Activated CD8-positive, alpha-beta T cell treated with anti-CD3 and anti-CD28 coated beads for 36 hours (primary cell): ENCODE results near the gene KRTAP5-6. TPM values are rescaled to one million over a fixed set of nuclear protein-coding genes. Genes with fewer than 3 reads are reported as not detected.
A peak's percentile ranks its signal among the peaks of the same experiment; 100 is the strongest.

Source experiments
- ATAC-seq: fragments of 200-7000 bp; cut with Tn5 transposase; one replicate; pipeline ENCODE4 v1.10.0; 2021; ENCODE audit warnings: mild to moderate bottlenecking, moderate library complexity
- CTCF ChIA-PET: fragments of 350-600 bp; sonication (Branson Sonifier 250); formaldehyde crosslinking; loops from one replicate; lab custom pipeline; 2021; ENCODE audit warnings: antibody characterized with exemption; lab: Charles Lee
- POLR2A ChIA-PET: fragments of 350-600 bp; sonication (Branson Sonifier 250); formaldehyde crosslinking; loops from one replicate; lab custom pipeline; 2021; ENCODE audit warnings: antibody characterized with exemption; lab: Charles Lee
- DNase-seq: peaks from one replicate; pipeline ENCODE4 v3.0.0-alpha.2; 2020
- H3K27ac Mint-ChIP-seq: one replicate; pipeline ENCODE4 v1.8.0; 2021; ENCODE audit warnings: mild to moderate bottlenecking, mixed read lengths
- H3K27me3 Mint-ChIP-seq: one replicate; pipeline ENCODE4 v1.8.0; 2021; ENCODE audit warnings: mixed read lengths
- H3K36me3 Mint-ChIP-seq: one replicate; pipeline ENCODE4 v1.8.0; 2021; ENCODE audit warnings: low read depth, mixed read lengths
- H3K4me1 Mint-ChIP-seq: one replicate; pipeline ENCODE4 v1.8.0; 2021; ENCODE audit warnings: low read depth, mixed read lengths
- H3K4me3 Mint-ChIP-seq: one replicate; pipeline ENCODE4 v1.8.0; 2021; ENCODE audit warnings: mild to moderate bottlenecking, moderate library complexity, mixed read lengths
- H3K9me3 Mint-ChIP-seq: one replicate; pipeline ENCODE4 v1.8.0; 2021; ENCODE audit warnings: mixed read lengths
- intact Hi-C: fragments of 100-400 bp; cut with micrococcal nuclease; formaldehyde crosslinking; loops from one replicate; pipeline ENCODE4 v1.10.0; 2022
- total RNA-seq, 2 experiments: library from RNA; stranded (reverse); gene quantifications; one replicate each; pipeline ENCODE4 v1.2.3, GENCODE V29; 2021
- TF ChIP-seq, protein P1 (sequence below): fragments of 200-600 bp; IDR thresholded peaks from one replicate; pipeline ENCODE4 v1.8.0; 2022; ENCODE audit warnings: antibody characterized with exemption, mild to moderate bottlenecking

KRTAP5-6 gene
- total RNA-seq, 2 experiments from 2014 or later: not detected

DNA sequence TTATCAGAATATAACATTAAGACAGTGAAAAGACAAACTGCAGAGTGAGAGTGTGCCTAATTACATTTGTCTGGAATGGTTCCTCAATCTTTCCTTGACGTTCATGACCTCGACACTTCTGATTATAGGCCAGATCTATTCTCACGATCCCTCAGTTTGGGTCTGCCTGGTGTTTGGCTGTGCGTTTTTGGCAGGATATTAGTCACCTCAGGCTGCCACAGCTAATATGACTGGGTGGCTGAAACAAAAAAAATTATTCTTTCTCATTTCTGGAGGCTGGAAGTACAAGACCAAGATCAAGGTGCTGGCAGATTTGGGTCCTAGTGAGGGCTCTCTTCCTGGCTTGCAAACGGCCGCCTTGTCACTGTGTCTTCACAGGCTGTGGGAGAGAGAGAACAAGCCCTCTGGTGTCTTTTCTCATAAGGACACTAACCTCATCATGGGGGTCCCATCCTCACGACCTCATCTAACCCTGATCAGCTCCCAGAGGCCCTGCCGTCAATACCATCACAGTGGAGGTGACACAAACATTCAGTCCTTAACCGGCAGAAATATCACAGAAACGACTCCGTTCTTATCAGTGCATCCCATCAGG, 30.2 kb downstream of the KRTAP5-6 start:
- Mint-ChIP-seq H3K27me3 (peaks cover 4% of the 10 kb centered on the region), H3K4me1 (peaks cover 48% of the 10 kb centered on the region), H3K9me3 (peaks cover 5% of the 10 kb centered on the region), H3K27ac (peak overlapping the region; percentile 65), H3K4me3 (no peak overlapping the region), H3K36me3 (no peaks in the 10 kb centered on the region)
- DNase-seq (peak; percentile 45), ATAC-seq (peak; percentile 59)
- ChIA-PET CTCF (interaction anchor here (0.9 to 2.1 kb wide), 3 partner anchors 57 to 106 kb away, joined by 3 to 4 read pairs (median 3); no protein-coding TSS in a partner anchor), POLR2A (interaction anchor here (0.5 to 0.8 kb wide), 2 partner anchors 83 to 666 kb away, joined by 3 read pairs; no protein-coding TSS in a partner anchor)
- intact Hi-C loops: no loop called here
- TF ChIP-seq, protein P1, sequence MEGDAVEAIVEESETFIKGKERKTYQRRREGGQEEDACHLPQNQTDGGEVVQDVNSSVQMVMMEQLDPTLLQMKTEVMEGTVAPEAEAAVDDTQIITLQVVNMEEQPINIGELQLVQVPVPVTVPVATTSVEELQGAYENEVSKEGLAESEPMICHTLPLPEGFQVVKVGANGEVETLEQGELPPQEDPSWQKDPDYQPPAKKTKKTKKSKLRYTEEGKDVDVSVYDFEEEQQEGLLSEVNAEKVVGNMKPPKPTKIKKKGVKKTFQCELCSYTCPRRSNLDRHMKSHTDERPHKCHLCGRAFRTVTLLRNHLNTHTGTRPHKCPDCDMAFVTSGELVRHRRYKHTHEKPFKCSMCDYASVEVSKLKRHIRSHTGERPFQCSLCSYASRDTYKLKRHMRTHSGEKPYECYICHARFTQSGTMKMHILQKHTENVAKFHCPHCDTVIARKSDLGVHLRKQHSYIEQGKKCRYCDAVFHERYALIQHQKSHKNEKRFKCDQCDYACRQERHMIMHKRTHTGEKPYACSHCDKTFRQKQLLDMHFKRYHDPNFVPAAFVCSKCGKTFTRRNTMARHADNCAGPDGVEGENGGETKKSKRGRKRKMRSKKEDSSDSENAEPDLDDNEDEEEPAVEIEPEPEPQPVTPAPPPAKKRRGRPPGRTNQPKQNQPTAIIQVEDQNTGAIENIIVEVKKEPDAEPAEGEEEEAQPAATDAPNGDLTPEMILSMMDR: no peak

DNA sequence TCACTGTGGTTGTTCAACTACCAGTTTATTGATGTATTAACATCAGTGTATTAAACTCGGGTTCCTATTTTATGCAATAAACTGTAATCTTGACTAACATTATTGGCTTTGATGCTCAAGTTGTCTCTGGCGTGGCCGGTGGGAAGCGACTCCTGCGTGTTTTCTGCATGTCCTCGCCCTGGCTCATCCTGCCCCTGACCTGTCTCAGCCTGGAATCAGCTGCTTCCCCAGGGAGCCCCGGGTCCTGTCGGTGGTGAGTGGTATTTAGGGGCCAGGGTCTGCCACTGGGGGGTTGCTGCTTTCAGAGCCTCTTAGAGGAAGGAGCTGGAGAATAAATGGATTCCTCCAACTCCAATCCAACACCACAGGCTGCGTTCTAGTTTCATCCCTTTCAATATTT, 30.9 kb downstream of the KRTAP5-6 start:
- DNase-seq: no peak
- Mint-ChIP-seq H3K36me3 (no peaks in the 10 kb centered on the region), H3K4me3 (no peak overlapping the region), H3K27ac (peak overlapping the region; percentile 62), H3K27me3 (peaks cover 4% of the 10 kb centered on the region), H3K9me3 (peaks cover 5% of the 10 kb centered on the region), H3K4me1 (peaks cover 48% of the 10 kb centered on the region)
- no peak for ATAC-seq
- CTCF ChIA-PET: interaction anchor here (2.1 kb wide), 1 partner anchor 75 kb away, joined by 4 read pairs; no protein-coding TSS in a partner anchor
- TF ChIP-seq, protein P1: no peak
- POLR2A ChIA-PET: interaction anchor here (0.5 kb wide), 1 partner anchor 666 kb away, joined by 3 read pairs; no protein-coding TSS in a partner anchor
- intact Hi-C loops: no loop called here

DNA sequence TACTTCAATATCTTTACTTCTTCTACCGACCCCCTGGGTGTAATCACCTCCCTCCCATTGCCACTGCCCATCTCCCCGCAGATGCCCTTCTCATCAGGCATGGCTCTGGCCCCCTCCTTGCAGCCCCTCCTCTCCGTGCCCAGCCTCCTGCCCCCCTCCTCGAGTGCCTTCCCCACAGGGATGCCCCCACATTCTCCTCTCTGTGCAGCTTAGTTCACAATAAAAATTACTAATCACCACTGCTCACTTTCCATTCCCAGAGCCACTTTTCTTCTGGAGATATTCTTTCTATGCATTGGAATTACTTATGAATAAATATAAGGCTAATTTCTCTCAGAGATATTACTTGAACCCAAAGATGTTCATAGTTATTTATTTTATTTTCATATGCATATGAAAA, 31.3 kb downstream of the KRTAP5-6 start:
- Mint-ChIP-seq H3K36me3 (no peaks in the 10 kb centered on the region), H3K9me3 (peaks cover 5% of the 10 kb centered on the region), H3K27ac (peak overlapping the region; percentile 62), H3K4me3 (no peak overlapping the region), H3K4me1 (peaks cover 45% of the 10 kb centered on the region), H3K27me3 (peaks cover 4% of the 10 kb centered on the region)
- ATAC-seq (no peak), DNase-seq (no peak)
- POLR2A ChIA-PET: no interaction called here
- CTCF ChIA-PET: interaction anchor here (2.1 kb wide), 1 partner anchor 76 kb away, joined by 4 read pairs; no protein-coding TSS in a partner anchor
- TF ChIP-seq, protein P1: no peak
- intact Hi-C loops: no loop called here

DNA sequence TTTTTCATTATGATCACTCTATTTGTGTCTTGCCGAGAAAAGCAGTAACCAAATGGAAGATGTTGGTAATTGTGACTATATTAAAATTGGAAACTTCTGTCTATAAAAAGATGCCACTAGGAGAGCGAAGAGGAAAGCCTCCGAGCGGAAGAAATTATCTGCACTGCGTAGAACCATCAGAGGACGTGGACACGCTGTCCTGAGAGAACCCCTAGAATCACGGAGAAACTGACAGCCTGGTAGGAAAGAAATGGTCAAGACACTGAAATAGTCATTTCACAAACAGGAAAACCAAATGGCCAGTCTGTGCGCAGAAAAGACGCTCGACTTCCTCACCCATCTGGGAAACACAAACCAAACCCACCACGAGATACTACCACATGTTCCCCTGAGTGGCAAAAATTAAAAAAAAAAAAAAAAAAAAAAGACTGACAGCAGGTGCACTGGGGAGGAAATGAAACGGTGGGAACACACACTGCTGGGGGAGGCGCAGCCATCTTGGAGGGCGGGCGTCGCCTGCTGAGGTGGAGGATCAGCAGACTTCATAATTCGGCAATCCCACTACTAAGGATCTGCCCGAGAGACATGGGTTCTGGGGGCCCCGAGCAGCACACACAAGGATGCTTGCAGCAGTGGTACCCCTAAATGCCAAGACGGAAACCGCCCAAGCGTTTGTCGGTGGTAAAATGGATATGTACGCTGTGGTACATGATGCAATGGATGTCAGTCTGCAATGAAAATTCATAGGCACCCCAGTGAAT, 32.1 kb downstream of the KRTAP5-6 start:
- TF ChIP-seq, protein P1: no peak
- Mint-ChIP-seq H3K9me3 (peaks cover 5% of the 10 kb centered on the region), H3K27me3 (peaks cover 8% of the 10 kb centered on the region), H3K27ac (peak overlapping the region; percentile 85), H3K36me3 (no peaks in the 10 kb centered on the region), H3K4me3 (peak overlapping the region; percentile 64), H3K4me1 (peaks cover 53% of the 10 kb centered on the region)
- intact Hi-C loops: no loop called here
- ChIA-PET POLR2A (no interaction called here), CTCF (no interaction called here)
- DNase-seq (peak; percentile 65), ATAC-seq (peak; percentile 72)

DNA sequence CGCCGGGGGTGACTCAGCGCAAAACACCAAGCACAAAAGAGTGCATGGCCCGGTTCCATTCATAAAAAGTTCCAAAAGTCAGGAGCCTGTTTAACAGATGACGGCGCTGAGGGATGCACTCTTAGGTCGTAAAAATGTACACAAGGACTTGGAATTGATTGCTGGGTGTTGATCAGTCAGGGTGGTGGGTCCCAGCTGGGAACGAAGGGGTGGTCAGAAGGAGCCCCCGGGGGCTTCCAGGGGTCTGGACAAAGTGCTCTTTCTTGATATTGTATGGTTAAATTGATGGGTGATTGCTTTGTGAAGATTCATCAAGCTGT, 32.7 kb downstream of the KRTAP5-6 start:
- CTCF ChIA-PET: no interaction called here
- Mint-ChIP-seq H3K4me3 (peak overlapping the region; percentile 64), H3K27ac (peak overlapping the region; percentile 85), H3K36me3 (no peaks in the 10 kb centered on the region), H3K27me3 (peaks cover 8% of the 10 kb centered on the region), H3K4me1 (peaks cover 57% of the 10 kb centered on the region), H3K9me3 (peaks cover 5% of the 10 kb centered on the region)
- POLR2A ChIA-PET: interaction anchor here (0.9 kb wide), 1 partner anchor 22 kb away, joined by 3 read pairs; no protein-coding TSS in a partner anchor
- ATAC-seq (no peak), DNase-seq (no peak)
- TF ChIP-seq, protein P1: no peak
- intact Hi-C loops: no loop called here
